ENCODE measurements around the gene SLC22A4. TPM values are rescaled to one million over a fixed set of nuclear protein-coding genes. Genes with fewer than 3 reads are reported as not detected.

Gene SLC22A4
- total RNA-seq, 1 donor from 2014 or later = 2.1 TPM

DNA sequence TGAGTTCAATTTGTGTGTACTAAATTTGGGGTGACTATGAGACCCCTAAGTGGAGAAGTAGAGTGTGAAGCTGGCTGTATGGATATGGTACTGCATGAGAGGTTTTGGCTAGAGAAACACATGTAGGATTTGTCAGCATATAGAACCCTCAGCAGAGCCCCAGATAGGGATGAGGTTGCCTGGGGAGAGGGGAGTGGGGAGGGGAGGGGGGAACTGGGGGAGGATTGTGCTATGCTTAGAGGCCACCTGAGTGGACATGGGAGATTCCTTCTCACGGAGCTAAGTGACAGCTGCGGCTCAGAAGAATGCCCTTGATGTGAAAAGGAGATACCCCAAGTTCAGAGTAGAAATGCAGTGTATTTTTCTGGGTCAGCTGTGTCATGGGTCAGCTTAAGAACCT, 86.5 kb downstream of the SLC22A4 start:
- peaks cover 13% of the 10 kb centered on the region for H3K4me1 Mint-ChIP-seq
- H3K9me3 Mint-ChIP-seq = no peaks in the 10 kb centered on the region
- H3K27ac Mint-ChIP-seq = peak overlapping the region; percentile 30
- no peak overlapping the region for H3K4me3 Mint-ChIP-seq
- H3K36me3 Mint-ChIP-seq = peaks cover 12% of the 10 kb centered on the region
- DNase-seq (ENCODE audit: low spot score in 2 of 2, unreplicated experiment in 2 of 2) = no peak
- TF ChIP-seq, protein P1, sequence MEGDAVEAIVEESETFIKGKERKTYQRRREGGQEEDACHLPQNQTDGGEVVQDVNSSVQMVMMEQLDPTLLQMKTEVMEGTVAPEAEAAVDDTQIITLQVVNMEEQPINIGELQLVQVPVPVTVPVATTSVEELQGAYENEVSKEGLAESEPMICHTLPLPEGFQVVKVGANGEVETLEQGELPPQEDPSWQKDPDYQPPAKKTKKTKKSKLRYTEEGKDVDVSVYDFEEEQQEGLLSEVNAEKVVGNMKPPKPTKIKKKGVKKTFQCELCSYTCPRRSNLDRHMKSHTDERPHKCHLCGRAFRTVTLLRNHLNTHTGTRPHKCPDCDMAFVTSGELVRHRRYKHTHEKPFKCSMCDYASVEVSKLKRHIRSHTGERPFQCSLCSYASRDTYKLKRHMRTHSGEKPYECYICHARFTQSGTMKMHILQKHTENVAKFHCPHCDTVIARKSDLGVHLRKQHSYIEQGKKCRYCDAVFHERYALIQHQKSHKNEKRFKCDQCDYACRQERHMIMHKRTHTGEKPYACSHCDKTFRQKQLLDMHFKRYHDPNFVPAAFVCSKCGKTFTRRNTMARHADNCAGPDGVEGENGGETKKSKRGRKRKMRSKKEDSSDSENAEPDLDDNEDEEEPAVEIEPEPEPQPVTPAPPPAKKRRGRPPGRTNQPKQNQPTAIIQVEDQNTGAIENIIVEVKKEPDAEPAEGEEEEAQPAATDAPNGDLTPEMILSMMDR (IDR thresholded peaks at IDR 0.05; ENCODE audit: unreplicated experiment) = no peak
- no peaks in the 10 kb centered on the region for H3K27me3 Mint-ChIP-seq (ENCODE audit: low read depth)

GRCh38 chr5:132381614-132382013, 87.4 kb downstream of the SLC22A4 start:
- Mint-ChIP-seq H3K4me3 (no peak overlapping the region), H3K36me3 (peaks cover 12% of the 10 kb centered on the region), H3K4me1 (peaks cover 19% of the 10 kb centered on the region), H3K27ac (no peak overlapping the region), H3K27me3 (ENCODE audit: low read depth) (no peaks in the 10 kb centered on the region), H3K9me3 (no peaks in the 10 kb centered on the region)
- TF ChIP-seq, protein P1 (IDR thresholded peaks at IDR 0.05; ENCODE audit: unreplicated experiment) = no peak
- no peak for DNase-seq (ENCODE audit: low spot score in 2 of 2, unreplicated experiment in 2 of 2)

DNA sequence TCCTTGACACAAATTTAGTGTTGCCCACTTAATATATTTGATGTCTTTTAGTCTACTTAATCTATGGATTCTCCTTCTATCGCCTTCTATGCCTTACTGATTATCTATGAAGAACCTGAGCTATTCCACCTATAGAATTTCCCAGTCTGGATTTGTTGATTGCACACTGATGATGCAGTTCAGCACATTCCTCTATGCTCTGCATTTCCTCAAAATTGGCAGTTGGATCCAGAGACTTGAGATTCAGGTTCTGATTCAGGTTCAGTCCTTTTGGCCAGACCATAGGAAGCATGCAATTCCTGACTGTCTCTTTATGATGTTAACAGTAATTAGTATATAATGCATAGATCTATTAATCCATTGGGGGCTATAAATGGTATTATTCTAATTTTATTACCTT, 89.1 kb downstream of the SLC22A4 start:
- no peaks in the 10 kb centered on the region for H3K27me3 Mint-ChIP-seq (ENCODE audit: low read depth)
- H3K4me1 Mint-ChIP-seq = peaks cover 36% of the 10 kb centered on the region
- H3K4me3 Mint-ChIP-seq = no peak overlapping the region
- peak overlapping the region; percentile 54 for H3K27ac Mint-ChIP-seq
- no peak for DNase-seq (ENCODE audit: low spot score in 2 of 2, unreplicated experiment in 2 of 2)
- H3K9me3 Mint-ChIP-seq = no peaks in the 10 kb centered on the region
- H3K36me3 Mint-ChIP-seq = peaks cover 12% of the 10 kb centered on the region
- TF ChIP-seq, protein P1 (IDR thresholded peaks at IDR 0.05; ENCODE audit: unreplicated experiment) = no peak

DNA sequence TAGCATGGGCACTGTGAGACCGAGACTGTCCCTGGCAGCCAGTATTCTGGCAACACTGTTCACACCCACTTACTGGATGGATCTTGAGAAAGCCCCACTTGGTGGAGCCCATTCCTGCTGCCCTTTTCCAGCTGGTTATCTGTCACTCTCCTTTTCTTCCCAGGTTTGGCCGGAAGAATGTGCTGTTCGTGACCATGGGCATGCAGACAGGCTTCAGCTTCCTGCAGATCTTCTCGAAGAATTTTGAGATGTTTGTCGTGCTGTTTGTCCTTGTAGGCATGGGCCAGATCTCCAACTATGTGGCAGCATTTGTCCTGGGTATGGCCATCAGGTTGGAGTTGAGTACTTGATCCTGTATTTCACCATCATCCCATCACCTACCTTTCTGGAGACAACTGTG, 89.8 kb downstream of the SLC22A4 start:
- Mint-ChIP-seq H3K27me3 (ENCODE audit: low read depth) (no peaks in the 10 kb centered on the region), H3K27ac (no peak overlapping the region), H3K4me1 (peaks cover 43% of the 10 kb centered on the region), H3K9me3 (no peaks in the 10 kb centered on the region), H3K36me3 (peaks cover 8% of the 10 kb centered on the region), H3K4me3 (no peak overlapping the region)
- TF ChIP-seq, protein P1 (IDR thresholded peaks at IDR 0.05; ENCODE audit: unreplicated experiment) = no peak
- no peak for DNase-seq (ENCODE audit: low spot score in 2 of 2, unreplicated experiment in 2 of 2)

DNA sequence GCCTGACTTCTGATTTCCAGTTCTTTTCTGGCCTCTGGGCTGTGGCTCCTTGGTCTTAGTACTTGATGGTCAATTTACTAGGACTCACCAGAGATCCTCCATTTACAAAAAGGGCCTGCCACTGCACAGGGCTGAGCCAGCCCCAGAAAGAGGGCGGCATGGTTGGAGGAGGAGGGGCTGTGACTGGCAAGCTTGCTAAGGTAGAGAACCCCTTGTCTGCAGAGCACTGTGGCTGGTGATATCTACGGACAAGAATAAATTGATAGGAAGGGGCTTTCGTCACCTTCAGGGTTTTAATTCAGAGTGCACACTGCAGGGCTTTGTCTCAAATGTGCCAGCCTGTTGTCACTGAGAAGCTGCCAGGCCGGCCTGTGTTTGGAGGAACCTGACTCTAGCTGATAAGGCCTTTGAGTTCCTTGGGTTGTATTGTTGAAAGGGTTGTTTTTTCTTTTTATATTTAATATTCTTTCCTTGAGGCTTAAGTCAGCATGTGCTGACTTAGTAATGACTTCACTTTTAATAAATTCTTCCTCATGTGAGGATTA, 90.4 kb downstream of the SLC22A4 start:
- H3K27ac Mint-ChIP-seq = peak overlapping the region; percentile 94
- no peak for DNase-seq (ENCODE audit: low spot score in 2 of 2, unreplicated experiment in 2 of 2)
- no peaks in the 10 kb centered on the region for H3K27me3 Mint-ChIP-seq (ENCODE audit: low read depth)
- no peak overlapping the region for H3K4me3 Mint-ChIP-seq
- TF ChIP-seq, protein P1 (IDR thresholded peaks at IDR 0.05; ENCODE audit: unreplicated experiment) = no peak
- H3K4me1 Mint-ChIP-seq = peaks cover 49% of the 10 kb centered on the region
- H3K9me3 Mint-ChIP-seq = no peaks in the 10 kb centered on the region
- H3K36me3 Mint-ChIP-seq = peaks cover 8% of the 10 kb centered on the region
